Myocyte (in vitro differentiated cells): ENCODE results near the gene SPACA1. TPM values are rescaled to one million over a fixed set of nuclear protein-coding genes. Genes with fewer than 3 reads are reported as not detected.

Experiments
- DNase-seq: peaks from one replicate; pipeline ENCODE4 v3.0.0-alpha.2; 2012; ENCODE audit warnings: low read depth
- total RNA-seq: library from RNA; depleted of rRNA; stranded (reverse); fragments of >200 nt; gene quantifications from 2 replicates; pipeline ENCODE4 v1.2.3, GENCODE V29; 2014

Gene SPACA1
- total RNA-seq, 1 donor from 2014 or later, result not detected

DNA sequence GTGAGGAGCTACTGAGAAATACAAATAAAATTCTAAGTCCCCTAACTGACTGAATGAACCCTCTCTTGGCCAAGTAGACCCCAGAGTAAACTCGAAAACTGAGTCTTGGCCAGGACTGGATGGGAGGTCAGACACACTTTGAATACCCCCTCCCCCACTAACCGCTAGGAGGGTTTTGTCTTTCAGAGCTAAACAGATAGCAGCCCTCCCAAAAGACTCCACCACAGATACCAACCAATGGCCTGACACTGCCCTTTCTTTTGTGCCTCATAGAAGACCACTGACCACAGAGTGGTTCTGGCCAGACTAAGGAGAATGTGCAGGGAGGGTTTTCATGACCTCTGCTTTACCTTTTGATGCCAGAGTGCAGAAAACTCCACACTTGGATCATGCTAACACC is 42.1 kb downstream of the SPACA1 start:
- DNase-seq, result no peak

DNA sequence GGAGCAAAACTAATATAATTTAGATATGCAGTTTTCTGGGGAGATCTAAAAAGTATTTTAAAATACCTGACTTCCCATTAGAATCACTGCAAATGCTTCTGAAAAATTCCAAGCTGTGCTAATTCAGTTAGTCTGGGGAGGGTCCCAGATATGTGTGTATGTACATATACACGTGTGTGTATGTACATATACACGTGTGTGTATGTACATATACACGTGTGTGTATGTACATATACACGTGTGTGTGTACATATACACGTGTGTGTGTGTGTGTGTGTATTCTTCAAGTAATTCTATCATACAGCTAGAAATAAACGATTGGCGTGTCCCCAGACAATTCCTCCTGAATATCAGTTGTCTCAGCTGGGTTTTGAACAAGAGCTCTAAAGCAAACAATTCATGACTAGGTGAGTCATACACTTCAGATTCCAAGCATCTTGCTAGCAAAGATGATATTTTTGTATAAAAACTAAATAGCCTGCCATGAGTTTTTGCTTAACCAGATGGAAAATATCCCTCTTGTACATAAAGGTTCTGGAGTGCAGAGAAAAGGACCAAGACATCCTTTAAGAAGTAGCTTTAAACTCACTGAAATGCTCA is 58.2 kb downstream of the SPACA1 start:
- no peak for DNase-seq

DNA sequence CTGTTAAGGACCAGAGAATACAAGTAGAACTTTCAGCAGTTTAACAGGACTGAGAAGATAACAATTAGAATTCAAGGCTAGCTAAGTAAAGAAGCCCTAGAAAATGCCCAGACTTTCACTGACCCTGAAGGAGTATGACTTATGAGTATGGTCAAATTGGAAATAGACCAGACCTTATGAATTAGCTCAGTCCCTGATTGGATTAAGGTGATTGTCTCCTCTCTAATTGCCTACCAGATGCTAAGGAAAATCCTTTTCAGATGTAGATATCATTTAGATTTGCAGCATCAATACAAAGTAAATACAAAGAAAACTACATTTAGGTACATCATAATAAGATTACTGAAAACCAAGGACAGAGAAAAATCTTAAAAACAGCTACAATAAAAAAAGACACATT is 59.6 kb downstream of the SPACA1 start:
- no peak for DNase-seq

DNA sequence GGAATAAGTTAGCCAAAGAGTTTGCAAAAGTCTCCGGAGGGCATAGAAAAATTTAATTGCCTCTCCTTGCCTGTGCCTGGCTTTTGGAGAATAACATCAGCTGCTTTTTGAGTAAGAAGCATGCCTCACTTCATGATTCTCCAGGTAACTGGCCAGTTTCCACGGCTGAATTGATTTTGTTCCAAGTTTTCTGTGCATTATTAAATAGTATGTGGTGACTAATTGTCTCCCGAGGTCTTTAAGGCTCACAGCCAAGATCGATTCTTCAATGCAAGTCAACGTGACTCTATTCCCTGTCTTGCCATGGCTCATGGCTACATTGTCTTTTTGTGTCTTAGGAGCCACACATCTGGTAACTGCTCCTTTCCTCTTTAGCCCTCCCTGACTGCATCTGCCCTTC is 64.3 kb downstream of the SPACA1 start:
- no peak for DNase-seq

DNA sequence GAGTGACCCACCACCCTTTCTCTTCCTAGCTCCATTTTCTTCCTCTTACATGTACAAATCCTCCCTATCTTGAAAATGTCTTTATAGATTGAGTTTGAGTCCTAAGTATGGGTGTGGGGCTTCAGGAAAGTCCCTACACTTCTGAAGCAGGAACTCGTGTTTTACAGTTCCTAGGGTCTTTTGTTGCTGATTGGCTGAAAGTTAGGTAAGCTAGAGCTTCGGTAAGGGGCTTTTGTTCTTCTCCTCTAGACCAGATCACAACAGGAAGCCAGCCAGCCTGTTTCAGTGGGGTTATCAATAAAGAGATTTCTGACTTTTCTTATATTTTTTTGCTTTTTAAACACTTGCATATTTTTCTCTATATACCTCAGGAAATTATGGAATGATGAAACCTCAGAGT is 67.2 kb downstream of the SPACA1 start:
- DNase-seq, result no peak

DNA sequence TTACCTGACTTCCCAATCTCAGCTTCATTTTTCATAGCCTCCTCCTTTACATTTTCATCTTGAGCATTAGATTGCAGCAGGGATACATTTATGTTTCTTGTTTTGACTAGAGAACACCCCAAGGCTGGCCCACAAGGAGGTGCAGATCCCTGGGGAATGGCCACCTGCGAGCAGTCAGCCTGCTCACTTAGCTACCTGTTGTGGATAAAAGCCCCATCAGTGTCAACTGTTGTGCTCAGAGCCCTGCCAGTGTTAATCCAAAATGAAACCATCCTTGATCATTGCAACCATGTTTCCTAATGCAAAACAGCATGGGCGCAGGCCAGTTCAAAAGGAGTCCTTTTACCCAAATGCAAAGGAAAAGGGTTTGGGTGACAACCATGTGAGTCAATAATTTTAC is 67.7 kb downstream of the SPACA1 start:
- no peak for DNase-seq

DNA sequence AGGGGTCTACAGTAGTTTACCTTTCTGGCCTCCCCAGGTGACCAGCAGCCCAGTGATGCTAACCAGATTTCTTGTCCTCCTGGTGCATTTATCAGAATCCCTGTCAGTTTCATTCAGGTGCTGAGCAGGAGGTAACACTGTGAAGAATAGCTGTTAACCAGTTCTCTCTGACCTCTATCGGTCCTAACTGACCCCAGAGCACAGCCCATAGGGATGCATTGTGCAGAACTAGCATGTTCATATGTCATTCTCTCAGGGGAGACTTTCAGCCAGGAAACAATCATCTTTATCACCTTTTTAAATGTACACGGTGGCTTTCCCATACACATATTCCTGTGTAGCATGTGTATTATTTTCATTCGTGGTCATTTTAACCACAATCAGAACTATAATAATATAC is 68.6 kb downstream of the SPACA1 start:
- no peak for DNase-seq

Other genes starting within 250 kb of the SPACA1 start
- not detected in 2 replicates for gene CNR1, start 118.5 kb downstream of the SPACA1 start, total RNA-seq